ENCODE results near the gene SDK1.

- TF ChIP-seq POLR2A (IDR thresholded peaks at IDR 0.05; ENCODE audit: low read depth, low read length) (no peak), EZH2 (IDR thresholded peaks at IDR 0.05; ENCODE audit: borderline replicate concordance, low read depth, low read length, severe bottlenecking) (no peak), CTCF (IDR thresholded peaks at IDR 0.05; ENCODE audit: extremely low read depth in 1 of 2, insufficient read depth in 1 of 2, low read depth in 1 of 2, low read length in 2 of 2) (no peak), MAX (IDR thresholded peaks at IDR 0.05; ENCODE audit: insufficient read depth, insufficient read length) (no peak), POLR2AphosphoS5 (IDR thresholded peaks at IDR 0.05; ENCODE audit: insufficient read depth, low read depth, low read length) (no peak)
Observed at GRCh38 chr7:4045975-4046374, 744.9 kb downstream of the SDK1 start.

Measured in endothelial cell of umbilical vein (primary cell).